Measurements from ENCODE around the gene IFNAR2. TPM values are rescaled to one million over a fixed set of nuclear protein-coding genes. Genes with fewer than 3 reads are reported as not detected.
"Not testable (repeated sequence)": the region's sequence is repeated elsewhere in the genome, so short reads cannot be mapped to it uniquely, and the experiment has no call there.

Gene IFNAR2
- polyA plus RNA-seq, 1 experiment: 10.3 TPM

DNA sequence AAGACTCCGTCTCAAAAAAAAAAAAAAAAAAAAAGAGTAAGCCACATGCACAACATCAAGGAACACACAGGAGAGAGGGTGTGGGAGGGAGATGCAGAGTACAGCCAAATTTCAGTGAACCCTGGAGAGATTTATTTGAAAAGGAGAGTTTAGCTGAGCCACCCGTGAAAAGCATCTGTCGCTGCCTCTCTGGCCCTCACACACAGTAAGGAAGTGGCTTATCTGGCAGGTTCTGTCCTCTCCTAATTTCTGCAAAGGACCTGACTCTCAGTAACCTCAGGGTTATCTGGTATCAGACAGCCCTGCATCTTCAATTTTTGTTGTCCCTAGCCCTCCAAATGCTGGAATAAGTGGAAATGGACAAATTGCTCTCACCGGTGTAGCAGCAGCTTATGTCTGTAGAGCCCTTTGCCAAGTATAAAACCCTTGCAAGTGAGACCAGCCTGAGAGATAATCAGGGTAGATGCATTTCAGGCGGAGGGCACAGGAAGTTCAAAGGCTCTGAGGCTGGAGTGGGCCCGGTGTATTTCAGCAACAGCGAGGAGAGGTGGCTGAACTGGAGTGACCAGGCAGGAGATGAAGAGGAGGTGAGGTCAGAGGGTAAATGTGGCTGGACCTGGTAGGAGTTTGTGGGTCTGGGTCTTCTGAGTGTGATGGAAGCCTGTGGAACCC lies 19.7 kb downstream of the IFNAR2 start:
- H3K27me3 ChIP-seq (ENCODE audit: control insufficient read depth, insufficient read depth, low read length): no peaks in the 10 kb centered on the region
- H3K36me3 ChIP-seq (ENCODE audit: control insufficient read depth, insufficient read depth, low read length): peaks cover 19% of the 10 kb centered on the region
- DNase-seq (ENCODE audit: low read depth): no peak
- TF ChIP-seq, protein P1, sequence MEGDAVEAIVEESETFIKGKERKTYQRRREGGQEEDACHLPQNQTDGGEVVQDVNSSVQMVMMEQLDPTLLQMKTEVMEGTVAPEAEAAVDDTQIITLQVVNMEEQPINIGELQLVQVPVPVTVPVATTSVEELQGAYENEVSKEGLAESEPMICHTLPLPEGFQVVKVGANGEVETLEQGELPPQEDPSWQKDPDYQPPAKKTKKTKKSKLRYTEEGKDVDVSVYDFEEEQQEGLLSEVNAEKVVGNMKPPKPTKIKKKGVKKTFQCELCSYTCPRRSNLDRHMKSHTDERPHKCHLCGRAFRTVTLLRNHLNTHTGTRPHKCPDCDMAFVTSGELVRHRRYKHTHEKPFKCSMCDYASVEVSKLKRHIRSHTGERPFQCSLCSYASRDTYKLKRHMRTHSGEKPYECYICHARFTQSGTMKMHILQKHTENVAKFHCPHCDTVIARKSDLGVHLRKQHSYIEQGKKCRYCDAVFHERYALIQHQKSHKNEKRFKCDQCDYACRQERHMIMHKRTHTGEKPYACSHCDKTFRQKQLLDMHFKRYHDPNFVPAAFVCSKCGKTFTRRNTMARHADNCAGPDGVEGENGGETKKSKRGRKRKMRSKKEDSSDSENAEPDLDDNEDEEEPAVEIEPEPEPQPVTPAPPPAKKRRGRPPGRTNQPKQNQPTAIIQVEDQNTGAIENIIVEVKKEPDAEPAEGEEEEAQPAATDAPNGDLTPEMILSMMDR (IDR thresholded peaks at IDR 0.05; ENCODE audit: insufficient read depth, low read depth, low read length): no peak
- ChIA-PET POLR2A (no interaction called here), CTCF (no interaction called here)
- H3K4me3 ChIP-seq (ENCODE audit: low read depth, low read length): no peak overlapping the region

DNA sequence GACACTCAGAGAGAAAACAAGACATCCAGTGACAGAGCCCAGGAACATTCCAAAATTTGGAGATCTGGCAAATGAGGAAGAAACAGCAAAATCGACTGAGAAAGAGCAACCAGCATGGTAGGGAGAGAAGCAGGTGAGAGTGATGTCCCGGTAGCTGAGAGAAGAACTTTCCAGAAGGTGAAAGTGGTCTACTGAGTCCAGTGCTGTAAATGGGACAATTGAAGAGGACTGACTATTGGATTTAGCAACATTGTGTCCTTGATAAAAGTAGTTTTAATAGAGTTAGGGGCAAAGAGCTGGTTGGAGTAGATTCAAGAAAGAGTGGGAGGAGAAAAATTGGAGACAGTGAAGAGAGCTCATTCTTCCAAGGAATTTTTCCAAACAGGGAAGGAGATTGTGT lies 21.4 kb downstream of the IFNAR2 start:
- ChIA-PET POLR2A (no interaction called here), CTCF (interaction anchor here (0.7 to 1.0 kb wide), 2 partner anchors 8 to 42 kb away, joined by 3 read pairs; no protein-coding TSS in a partner anchor)
- Histone ChIP-seq H3K4me3 (ENCODE audit: low read depth, low read length) (no peak overlapping the region), H3K27me3 (ENCODE audit: control insufficient read depth, insufficient read depth, low read length) (no peaks in the 10 kb centered on the region), H3K36me3 (ENCODE audit: control insufficient read depth, insufficient read depth, low read length) (peaks cover 17% of the 10 kb centered on the region)
- DNase-seq (ENCODE audit: low read depth): no peak
- TF ChIP-seq, protein P1 (IDR thresholded peaks at IDR 0.05; ENCODE audit: insufficient read depth, low read depth, low read length): no peak

DNA sequence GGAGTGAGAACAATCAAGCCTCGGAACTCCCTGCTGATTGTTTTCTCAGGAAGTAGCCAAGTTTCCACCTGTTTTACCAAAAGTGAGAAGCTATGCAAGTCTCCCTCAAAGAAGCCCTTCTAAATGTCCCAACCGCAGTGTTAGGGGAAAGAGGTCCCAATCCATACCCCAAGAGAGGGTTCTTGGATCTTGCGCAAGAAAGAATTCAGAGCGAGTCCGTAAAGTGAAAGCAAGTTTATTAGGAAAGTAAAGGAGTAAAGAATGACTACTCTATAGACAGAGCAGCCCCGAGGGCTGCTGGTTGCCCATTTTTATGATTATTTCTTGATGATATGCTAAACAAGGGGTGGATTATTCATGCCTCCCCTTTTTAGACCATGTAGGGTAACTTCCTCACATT lies 23.6 kb downstream of the IFNAR2 start:
- CTCF ChIA-PET; H3K4me3 ChIP-seq (ENCODE audit: low read depth, low read length); DNase-seq (ENCODE audit: low read depth); H3K27me3 ChIP-seq (ENCODE audit: control insufficient read depth, insufficient read depth, low read length); POLR2A ChIA-PET: not testable (repeated sequence)
- peaks cover 10% of the 10 kb centered on the region for H3K36me3 ChIP-seq (ENCODE audit: control insufficient read depth, insufficient read depth, low read length)

DNA sequence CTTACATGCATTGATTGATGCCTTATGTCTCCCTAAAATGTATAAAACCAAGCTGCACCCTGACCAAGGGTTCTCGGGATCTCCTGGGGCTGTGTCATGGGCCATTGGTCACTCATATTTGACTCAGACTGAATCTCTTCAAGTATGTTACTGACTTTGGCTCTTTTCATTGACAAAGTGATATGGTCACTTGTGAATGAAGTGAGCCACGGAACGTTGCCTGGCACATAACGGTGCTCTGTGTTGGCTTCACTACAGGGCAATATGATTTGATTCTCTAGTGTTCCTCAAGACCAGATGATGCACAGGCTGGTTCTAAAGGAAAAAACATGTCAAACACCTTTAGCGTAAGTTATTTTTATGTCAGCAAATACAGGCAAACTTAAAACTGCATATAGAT lies 25.0 kb downstream of the IFNAR2 start:
- CTCF ChIA-PET: no interaction called here
- TF ChIP-seq, protein P1 (IDR thresholded peaks at IDR 0.05; ENCODE audit: insufficient read depth, low read depth, low read length): no peak

DNA sequence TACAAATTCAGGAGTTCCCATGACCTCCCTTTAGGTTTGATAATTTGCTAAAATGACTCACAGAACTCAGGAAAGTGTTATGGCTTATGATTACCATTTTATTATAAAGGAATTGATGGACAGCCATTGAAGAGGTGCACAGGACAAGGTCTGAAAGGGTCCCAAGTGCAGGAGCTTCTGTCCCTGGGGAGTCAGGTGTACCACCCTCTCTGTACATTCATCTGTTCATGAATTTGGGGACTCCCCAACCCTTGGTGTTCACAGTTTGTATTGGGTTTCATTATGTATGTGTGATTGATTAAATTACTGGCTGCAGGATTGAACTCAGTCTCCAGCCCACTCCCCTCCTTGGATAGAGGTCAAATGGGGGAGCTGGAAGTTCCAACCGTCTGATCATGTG lies 25.7 kb downstream of the IFNAR2 start:
- no peak overlapping the region for H3K4me3 ChIP-seq (ENCODE audit: low read depth, low read length)
- POLR2A ChIA-PET: no interaction called here
- no peak for DNase-seq (ENCODE audit: low read depth)
- TF ChIP-seq, protein P1 (IDR thresholded peaks at IDR 0.05; ENCODE audit: insufficient read depth, low read depth, low read length): no peak
- H3K27me3 ChIP-seq (ENCODE audit: control insufficient read depth, insufficient read depth, low read length): no peaks in the 10 kb centered on the region
- CTCF ChIA-PET: no interaction called here
- H3K36me3 ChIP-seq (ENCODE audit: control insufficient read depth, insufficient read depth, low read length): peaks cover 7% of the 10 kb centered on the region

More for the DNA sequence above, 25.0 kb downstream of the IFNAR2 start:
- POLR2A ChIA-PET: no interaction called here
- DNase-seq (ENCODE audit: low read depth): no peak
- H3K27me3 ChIP-seq (ENCODE audit: control insufficient read depth, insufficient read depth, low read length): no peaks in the 10 kb centered on the region
- H3K4me3 ChIP-seq (ENCODE audit: low read depth, low read length): no peak overlapping the region
- H3K36me3 ChIP-seq (ENCODE audit: control insufficient read depth, insufficient read depth, low read length): peaks cover 7% of the 10 kb centered on the region

DNA sequence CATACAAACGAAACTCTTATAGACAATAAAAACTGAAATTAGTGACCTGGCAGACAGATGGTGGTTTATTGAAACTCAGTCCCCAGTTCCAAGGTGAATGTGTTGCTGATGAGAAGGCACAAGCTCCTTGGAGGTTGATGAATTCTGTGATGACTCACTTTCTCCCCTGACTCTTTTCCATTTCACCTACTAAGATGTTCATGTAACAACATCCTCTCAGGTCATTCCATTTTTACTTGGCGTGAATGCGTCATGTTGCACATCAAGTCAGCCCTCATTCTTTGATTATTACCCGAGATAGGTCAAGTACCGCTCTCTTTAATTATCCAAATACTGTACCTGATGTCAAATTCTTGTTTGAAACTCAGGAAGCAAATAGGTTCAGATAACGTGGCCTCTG lies 26.3 kb downstream of the IFNAR2 start:
- TF ChIP-seq, protein P1 (IDR thresholded peaks at IDR 0.05; ENCODE audit: insufficient read depth, low read depth, low read length): no peak
- no peak overlapping the region for H3K4me3 ChIP-seq (ENCODE audit: low read depth, low read length)
- ChIA-PET CTCF (no interaction called here), POLR2A (no interaction called here)
- peaks cover 7% of the 10 kb centered on the region for H3K36me3 ChIP-seq (ENCODE audit: control insufficient read depth, insufficient read depth, low read length)
- no peaks in the 10 kb centered on the region for H3K27me3 ChIP-seq (ENCODE audit: control insufficient read depth, insufficient read depth, low read length)
- no peak for DNase-seq (ENCODE audit: low read depth)
